ENCODE results near the gene ANKRD42. TPM values are rescaled to one million over a fixed set of nuclear protein-coding genes. Genes with fewer than 3 reads are reported as not detected.

The ANKRD42 gene
- total and polyA plus RNA-seq, 9 of the 15 experiments (the other 6 are each of a cell fraction or from before 2014, with no cell fraction given): 2.8 to 9.1 (median 6.1) TPM

DNA sequence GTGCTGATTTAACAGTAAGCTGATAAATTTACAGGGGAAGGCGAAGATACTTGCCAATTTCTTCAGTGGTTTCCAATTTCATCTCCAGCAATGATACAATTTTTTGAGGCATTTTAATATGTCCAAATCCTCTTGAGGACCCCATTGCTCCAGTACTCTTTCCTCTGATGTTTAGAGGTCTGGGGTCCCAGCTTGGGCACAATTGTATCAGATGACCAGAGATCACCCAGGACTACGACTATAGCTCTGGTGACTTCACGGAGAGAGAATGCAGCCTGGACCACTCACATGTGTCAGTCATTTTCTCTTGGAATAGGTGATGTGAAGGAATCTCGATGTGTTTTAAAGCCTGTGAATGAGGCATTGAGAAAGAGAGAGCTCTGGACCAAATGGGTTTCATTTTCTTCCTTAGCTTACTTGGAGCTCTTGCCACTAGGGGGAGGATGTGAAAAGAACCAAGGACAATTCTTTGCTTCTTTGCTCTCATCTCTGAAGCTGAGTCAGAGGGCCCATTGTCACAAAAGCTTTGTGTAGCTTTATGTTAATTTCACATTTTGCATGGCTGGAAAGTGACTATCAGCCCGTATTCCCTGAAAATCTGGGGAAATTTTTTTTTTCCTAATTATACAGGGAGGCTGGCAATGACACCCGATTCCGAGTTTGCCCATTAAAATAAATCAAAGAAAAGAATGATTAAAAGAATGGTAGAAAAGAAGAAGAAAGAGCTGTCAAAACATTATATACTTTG lies 99.4 kb downstream of the ANKRD42 start (continued):
- TF ChIP-seq, protein P1, sequence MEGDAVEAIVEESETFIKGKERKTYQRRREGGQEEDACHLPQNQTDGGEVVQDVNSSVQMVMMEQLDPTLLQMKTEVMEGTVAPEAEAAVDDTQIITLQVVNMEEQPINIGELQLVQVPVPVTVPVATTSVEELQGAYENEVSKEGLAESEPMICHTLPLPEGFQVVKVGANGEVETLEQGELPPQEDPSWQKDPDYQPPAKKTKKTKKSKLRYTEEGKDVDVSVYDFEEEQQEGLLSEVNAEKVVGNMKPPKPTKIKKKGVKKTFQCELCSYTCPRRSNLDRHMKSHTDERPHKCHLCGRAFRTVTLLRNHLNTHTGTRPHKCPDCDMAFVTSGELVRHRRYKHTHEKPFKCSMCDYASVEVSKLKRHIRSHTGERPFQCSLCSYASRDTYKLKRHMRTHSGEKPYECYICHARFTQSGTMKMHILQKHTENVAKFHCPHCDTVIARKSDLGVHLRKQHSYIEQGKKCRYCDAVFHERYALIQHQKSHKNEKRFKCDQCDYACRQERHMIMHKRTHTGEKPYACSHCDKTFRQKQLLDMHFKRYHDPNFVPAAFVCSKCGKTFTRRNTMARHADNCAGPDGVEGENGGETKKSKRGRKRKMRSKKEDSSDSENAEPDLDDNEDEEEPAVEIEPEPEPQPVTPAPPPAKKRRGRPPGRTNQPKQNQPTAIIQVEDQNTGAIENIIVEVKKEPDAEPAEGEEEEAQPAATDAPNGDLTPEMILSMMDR (IDR thresholded peaks at IDR 0.05 in 2 of 3, conservative IDR thresholded peaks at IDR 0.05 in 1 of 3; ENCODE audit: insufficient read depth in 2 of 3, low read depth in 1 of 3, low read length in 3 of 3): peak; percentile 57 to 74 (median 64)
- TF ChIP-seq, protein P2, sequence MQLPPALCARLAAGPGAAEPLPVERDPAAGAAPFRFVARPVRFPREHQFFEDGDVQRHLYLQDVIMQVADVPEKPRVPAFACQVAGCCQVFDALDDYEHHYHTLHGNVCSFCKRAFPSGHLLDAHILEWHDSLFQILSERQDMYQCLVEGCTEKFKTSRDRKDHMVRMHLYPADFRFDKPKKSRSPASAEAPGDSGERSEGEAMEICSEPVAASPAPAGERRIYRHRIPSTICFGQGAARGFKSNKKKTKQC (CRISPR knock-in tag; IDR thresholded peaks at IDR 0.05): no peak

DNA sequence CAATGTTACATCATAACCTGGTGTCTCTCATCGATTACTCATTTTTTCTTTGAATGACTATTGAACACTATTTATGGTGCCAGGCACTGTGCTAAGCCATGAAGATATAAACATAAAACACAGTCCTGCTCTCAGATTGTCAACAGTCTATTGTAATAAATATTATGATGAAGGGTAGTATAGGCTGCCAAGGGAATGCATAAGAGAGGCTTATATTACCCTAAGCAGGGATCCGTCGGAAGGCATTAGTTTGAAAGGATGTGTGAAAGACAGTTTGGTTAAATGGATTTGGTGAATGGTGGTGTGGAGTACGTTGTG lies 99.9 kb downstream of the ANKRD42 start:
- BruUV-seq (replicated peaks): no TSS peak
- no peaks in the 10 kb centered on the region for H3K79me2 ChIP-seq (ENCODE audit: control insufficient read depth, insufficient read depth, low read length)
- TF ChIP-seq CEBPG (CRISPR knock-in tag; IDR thresholded peaks at IDR 0.05) (no peak), CEBPG (tag; conservative IDR thresholded peaks at IDR 0.05 in 1 of 2, IDR thresholded peaks at IDR 0.05 in 1 of 2) (0 out of 4 replicates have a peak, but pooled peaks of 1 of the 2 experiments have one; percentile 11), WHSC1 (IDR thresholded peaks at IDR 0.05; ENCODE audit: low read length) (no peak)
- no peak overlapping the region for H2AFZ ChIP-seq (ENCODE audit: low read depth, low read length)
- no peaks in the 10 kb centered on the region; the same call in 1 of the 2 replicates for H4K20me1 ChIP-seq (replicated peaks; ENCODE audit: control insufficient read depth, insufficient read depth, low read length)
- no peak overlapping the region for H3K27ac ChIP-seq (ENCODE audit: extremely low read depth, low read depth, low read length)
- no peak overlapping the region for H3K4me2 ChIP-seq (ENCODE audit: insufficient read depth, low read length)
- intact Hi-C loops (cut with micrococcal nuclease): loop anchor here (2.0 to 5.0 kb wide), 2 partner anchors 429 to 523 kb away; no protein-coding TSS in a partner anchor
- H3K9me3 ChIP-seq (replicated peaks; ENCODE audit: control insufficient read depth, insufficient read depth, low read depth, low read length): no peaks in the 10 kb centered on the region
- CTCF ChIA-PET (ENCODE audit: low intra/inter-chr PET ratio): interaction anchor here (1.4 kb wide), 1 partner anchor 431 kb away, joined by 3 read pairs; no protein-coding TSS in a partner anchor
- in situ Hi-C loops (cut with MboI): no loop called here
- WGBS (ENCODE audit: insufficient coverage, low coverage, missing lambda C conversion rate): 18% methylated on average over 4 of the region's 4 CpGs
- H3K9ac ChIP-seq (ENCODE audit: insufficient read depth in 1 of 2, low read depth in 2 of 2, low read length in 2 of 2): no peak overlapping the region
- FAIRE-seq: no peak
- no peaks in the 10 kb centered on the region for H3K9me1 ChIP-seq (ENCODE audit: control insufficient read depth, insufficient read depth, low read length)
- no peaks in the 10 kb centered on the region for H3K36me3 ChIP-seq (ENCODE audit: control insufficient read depth, insufficient read depth, low read length)
- no peak overlapping the region for H3K4me3 ChIP-seq
- H3K4me1 ChIP-seq (replicated peaks in 1 of 2; ENCODE audit: control insufficient read depth in 2 of 2, insufficient read depth in 2 of 2, low read length in 2 of 2): no peaks in the 10 kb centered on the region; a peak in 1 of 5 replicates
- no peak for ATAC-seq
- no peak for DNase-seq (ENCODE audit: extremely low read depth in 1 of 4, low spot score in 3 of 4)
- peaks cover 0 to 5% of the 10 kb centered on the region in 2 experiments; a peak in 4 of 5 replicates for H3K27me3 ChIP-seq (ENCODE audit: control insufficient read depth in 2 of 2, insufficient read depth in 2 of 2, low read length in 2 of 2)
- POLR2A ChIA-PET: interaction anchor here (1.0 to 1.1 kb wide), 2 partner anchors 11 to 221 kb away, joined by 3 read pairs; partner anchors contain the start of gene RAB30
